ENCODE results near the gene ASPDH.

The ASPDH gene

GRCh38 chr19:50510121-50510670, 3.5 kb downstream of the ASPDH start:
- no peak overlapping the region for H3K9ac ChIP-seq (ENCODE audit: low read depth, low read length)
- peak overlapping the region; percentile 62 for H3K4me3 ChIP-seq (ENCODE audit: low read depth, low read length)
- no peaks in the 10 kb centered on the region for H3K9me3 ChIP-seq (ENCODE audit: control insufficient read depth, insufficient read depth, low read length)
- H3K4me1 ChIP-seq (ENCODE audit: control insufficient read depth, insufficient read depth, low read length): no peaks in the 10 kb centered on the region
- H3K27me3 ChIP-seq (ENCODE audit: control insufficient read depth, insufficient read depth, low read length): peaks cover 8% of the 10 kb centered on the region
- no peaks in the 10 kb centered on the region for H3K36me3 ChIP-seq (ENCODE audit: control insufficient read depth, insufficient read depth, low read length)

DNA sequence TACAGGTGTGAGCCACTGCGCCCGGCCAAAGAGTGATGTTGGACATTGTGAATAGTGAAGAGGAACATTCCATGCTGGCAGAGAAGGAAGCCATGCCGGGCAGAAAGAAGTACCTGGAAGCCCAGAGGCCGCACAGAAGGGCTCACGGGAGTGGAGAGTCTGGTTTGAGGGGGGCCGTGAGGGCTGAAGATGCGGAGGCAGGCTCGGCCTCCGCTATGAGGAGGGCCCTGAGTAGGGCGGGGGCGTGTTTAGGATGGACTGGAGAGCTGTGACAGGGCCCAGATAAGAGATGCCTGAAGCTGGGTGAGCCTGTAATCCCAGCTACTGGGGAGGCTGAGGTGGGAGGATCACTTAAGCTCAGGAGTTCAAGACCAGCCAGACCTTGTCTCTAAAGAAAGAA, 4.3 kb downstream of the ASPDH start:
- Histone ChIP-seq H3K4me1 (ENCODE audit: control insufficient read depth, insufficient read depth, low read length) (no peaks in the 10 kb centered on the region), H3K27me3 (ENCODE audit: control insufficient read depth, insufficient read depth, low read length) (peaks cover 8% of the 10 kb centered on the region), H3K9ac (ENCODE audit: low read depth, low read length) (no peak overlapping the region)

GRCh38 chr19:50508843-50509190, 4.9 kb downstream of the ASPDH start:
- Histone ChIP-seq H3K9me3 (ENCODE audit: control insufficient read depth, insufficient read depth, low read length) (no peaks in the 10 kb centered on the region), H3K9ac (ENCODE audit: low read depth, low read length) (no peak overlapping the region), H3K36me3 (ENCODE audit: control insufficient read depth, insufficient read depth, low read length) (no peaks in the 10 kb centered on the region), H3K27me3 (ENCODE audit: control insufficient read depth, insufficient read depth, low read length) (peaks cover 8% of the 10 kb centered on the region), H3K4me1 (ENCODE audit: control insufficient read depth, insufficient read depth, low read length) (no peaks in the 10 kb centered on the region), H3K4me3 (ENCODE audit: low read depth, low read length) (no peak overlapping the region)

More for the DNA sequence above, 4.3 kb downstream of the ASPDH start:
- Histone ChIP-seq H3K9me3 (ENCODE audit: control insufficient read depth, insufficient read depth, low read length) (no peaks in the 10 kb centered on the region), H3K4me3 (ENCODE audit: low read depth, low read length) (no peak overlapping the region), H3K36me3 (ENCODE audit: control insufficient read depth, insufficient read depth, low read length) (no peaks in the 10 kb centered on the region)

- H3K36me3 ChIP-seq (ENCODE audit: control insufficient read depth, insufficient read depth, low read length): no peaks in the 10 kb centered on the region
- H3K4me1 ChIP-seq (ENCODE audit: control insufficient read depth, insufficient read depth, low read length): no peaks in the 10 kb centered on the region
- no peak overlapping the region for H3K9ac ChIP-seq (ENCODE audit: low read depth, low read length)
- no peaks in the 10 kb centered on the region for H3K9me3 ChIP-seq (ENCODE audit: control insufficient read depth, insufficient read depth, low read length)
- H3K27me3 ChIP-seq (ENCODE audit: control insufficient read depth, insufficient read depth, low read length): peaks cover 8% of the 10 kb centered on the region
- no peak overlapping the region for H3K4me3 ChIP-seq (ENCODE audit: low read depth, low read length)
These were observed 6.3 kb downstream of the ASPDH start for GRCh38 chr19:50507376-50507775.

- Histone ChIP-seq H3K36me3 (ENCODE audit: control insufficient read depth, insufficient read depth, low read length) (no peaks in the 10 kb centered on the region), H3K27me3 (ENCODE audit: control insufficient read depth, insufficient read depth, low read length) (peaks cover 8% of the 10 kb centered on the region), H3K9me3 (ENCODE audit: control insufficient read depth, insufficient read depth, low read length) (no peaks in the 10 kb centered on the region), H3K4me1 (ENCODE audit: control insufficient read depth, insufficient read depth, low read length) (no peaks in the 10 kb centered on the region), H3K4me3 (ENCODE audit: low read depth, low read length) (no peak overlapping the region), H3K9ac (ENCODE audit: low read depth, low read length) (no peak overlapping the region)
These were observed 7.0 kb downstream of the ASPDH start for GRCh38 chr19:50506700-50507099.

DNA sequence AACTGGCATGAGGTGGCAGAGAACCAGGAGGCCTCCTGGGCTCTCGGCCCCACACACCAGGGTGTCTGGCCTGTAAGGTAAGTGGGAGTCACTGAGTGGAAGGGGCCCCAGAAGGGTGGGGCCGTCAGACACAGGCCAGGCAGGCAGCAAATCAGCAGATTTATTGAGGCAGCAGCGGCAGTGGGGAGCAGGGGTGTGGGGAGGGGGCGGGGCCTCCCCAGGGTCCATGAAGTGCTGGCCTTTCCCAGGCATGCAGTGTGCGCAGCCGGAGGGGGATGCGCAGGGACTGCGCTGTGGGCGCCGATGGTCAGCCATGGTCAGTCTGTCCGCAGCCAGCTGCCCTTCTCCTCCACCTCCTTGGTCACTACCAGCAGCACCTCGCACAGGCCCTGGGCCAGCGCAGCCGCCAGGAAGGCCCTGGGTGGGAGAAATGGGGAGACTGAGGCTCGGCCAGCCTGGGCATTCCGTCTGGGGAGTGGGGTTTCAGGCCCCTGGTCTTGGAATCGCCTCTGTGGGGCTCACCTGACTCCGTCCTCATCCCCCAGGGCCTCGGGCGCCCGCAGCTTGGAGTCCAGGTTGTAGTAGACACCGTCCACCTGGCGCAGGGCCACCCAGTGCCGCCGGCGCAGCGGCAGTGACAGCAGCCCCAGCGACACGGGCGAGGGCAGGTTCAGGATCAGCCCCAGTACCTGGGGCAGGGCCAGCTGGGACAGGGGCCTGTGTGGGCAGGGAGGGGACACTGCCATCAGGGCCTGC, 7.7 kb downstream of the ASPDH start:
- Histone ChIP-seq H3K9me3 (ENCODE audit: control insufficient read depth, insufficient read depth, low read length) (no peaks in the 10 kb centered on the region), H3K4me1 (ENCODE audit: control insufficient read depth, insufficient read depth, low read length) (peaks cover 2% of the 10 kb centered on the region), H3K36me3 (ENCODE audit: control insufficient read depth, insufficient read depth, low read length) (no peaks in the 10 kb centered on the region), H3K9ac (ENCODE audit: low read depth, low read length) (no peak overlapping the region), H3K4me3 (ENCODE audit: low read depth, low read length) (no peak overlapping the region), H3K27me3 (ENCODE audit: control insufficient read depth, insufficient read depth, low read length) (peaks cover 12% of the 10 kb centered on the region)

- H3K27me3 ChIP-seq (ENCODE audit: control insufficient read depth, insufficient read depth, low read length): peaks cover 39% of the 10 kb centered on the region
- H3K4me1 ChIP-seq (ENCODE audit: control insufficient read depth, insufficient read depth, low read length): peaks cover 4% of the 10 kb centered on the region
- no peaks in the 10 kb centered on the region for H3K9me3 ChIP-seq (ENCODE audit: control insufficient read depth, insufficient read depth, low read length)
- H3K4me3 ChIP-seq (ENCODE audit: low read depth, low read length): no peak overlapping the region
- H3K9ac ChIP-seq (ENCODE audit: low read depth, low read length): no peak overlapping the region
- no peaks in the 10 kb centered on the region for H3K36me3 ChIP-seq (ENCODE audit: control insufficient read depth, insufficient read depth, low read length)
These were observed 11.9 kb downstream of the ASPDH start for GRCh38 chr19:50501568-50502475.

DNA sequence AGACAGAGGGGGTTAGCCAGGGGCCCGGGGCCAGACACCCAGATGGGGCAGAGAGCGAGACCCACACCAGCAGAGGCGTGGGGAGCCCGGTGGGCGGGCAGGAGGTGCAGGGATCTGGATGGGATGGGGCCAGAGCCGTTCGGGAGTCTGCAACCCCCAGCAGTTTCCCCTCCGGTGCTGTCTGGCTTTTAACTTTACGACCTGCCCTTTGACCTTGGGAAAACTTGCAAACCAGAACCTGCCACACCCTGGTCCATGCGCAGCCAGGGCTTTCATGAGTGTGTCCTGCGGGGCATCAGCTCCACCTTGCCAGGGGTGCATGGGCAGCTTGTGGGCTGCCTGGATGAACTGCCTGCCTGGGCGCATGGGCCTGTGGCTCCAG, 12.5 kb downstream of the ASPDH start:
- Histone ChIP-seq H3K4me3 (ENCODE audit: low read depth, low read length) (no peak overlapping the region), H3K27me3 (ENCODE audit: control insufficient read depth, insufficient read depth, low read length) (peaks cover 44% of the 10 kb centered on the region), H3K4me1 (ENCODE audit: control insufficient read depth, insufficient read depth, low read length) (peaks cover 4% of the 10 kb centered on the region), H3K36me3 (ENCODE audit: control insufficient read depth, insufficient read depth, low read length) (no peaks in the 10 kb centered on the region), H3K9ac (ENCODE audit: low read depth, low read length) (no peak overlapping the region), H3K9me3 (ENCODE audit: control insufficient read depth, insufficient read depth, low read length) (no peaks in the 10 kb centered on the region)

DNA sequence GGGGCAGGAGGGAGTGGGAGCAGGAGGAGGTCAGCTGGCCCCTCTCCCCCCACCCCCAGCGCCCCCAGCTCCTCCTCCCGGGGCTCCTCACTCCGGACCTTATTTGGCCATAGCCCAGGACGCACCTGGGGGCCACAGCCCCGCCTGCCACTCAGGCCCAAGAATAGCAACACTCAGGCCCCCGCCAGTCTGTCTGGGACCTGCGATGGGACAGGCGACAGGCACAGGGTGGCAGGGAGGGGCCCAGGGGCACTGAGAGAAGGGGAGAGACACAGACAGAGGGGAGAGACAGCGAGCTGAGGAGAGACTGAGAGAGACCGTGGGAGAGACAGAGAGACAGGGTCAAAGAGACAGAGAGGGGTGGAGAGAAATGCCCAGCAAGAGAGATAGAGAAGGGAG, 13.0 kb downstream of the ASPDH start:
- H3K4me1 ChIP-seq (ENCODE audit: control insufficient read depth, insufficient read depth, low read length): peaks cover 4% of the 10 kb centered on the region
- H3K9ac ChIP-seq (ENCODE audit: low read depth, low read length): no peak overlapping the region
- no peaks in the 10 kb centered on the region for H3K9me3 ChIP-seq (ENCODE audit: control insufficient read depth, insufficient read depth, low read length)
- H3K27me3 ChIP-seq (ENCODE audit: control insufficient read depth, insufficient read depth, low read length): peaks cover 47% of the 10 kb centered on the region
- no peak overlapping the region for H3K4me3 ChIP-seq (ENCODE audit: low read depth, low read length)
- H3K36me3 ChIP-seq (ENCODE audit: control insufficient read depth, insufficient read depth, low read length): no peaks in the 10 kb centered on the region

- no peaks in the 10 kb centered on the region for H3K9me3 ChIP-seq (ENCODE audit: control insufficient read depth, insufficient read depth, low read length)
- no peak overlapping the region for H3K9ac ChIP-seq (ENCODE audit: low read depth, low read length)
- H3K36me3 ChIP-seq (ENCODE audit: control insufficient read depth, insufficient read depth, low read length): no peaks in the 10 kb centered on the region
- H3K4me3 ChIP-seq (ENCODE audit: low read depth, low read length): peak overlapping the region; percentile 35
- peaks cover 50% of the 10 kb centered on the region for H3K27me3 ChIP-seq (ENCODE audit: control insufficient read depth, insufficient read depth, low read length)
- peaks cover 4% of the 10 kb centered on the region for H3K4me1 ChIP-seq (ENCODE audit: control insufficient read depth, insufficient read depth, low read length)
These were observed 13.5 kb downstream of the ASPDH start for GRCh38 chr19:50500060-50500752.

GRCh38 chr19:50498219-50499056, 15.3 kb downstream of the ASPDH start:
- H3K4me1 ChIP-seq (ENCODE audit: control insufficient read depth, insufficient read depth, low read length): peaks cover 4% of the 10 kb centered on the region
- no peaks in the 10 kb centered on the region for H3K9me3 ChIP-seq (ENCODE audit: control insufficient read depth, insufficient read depth, low read length)
- H3K36me3 ChIP-seq (ENCODE audit: control insufficient read depth, insufficient read depth, low read length): no peaks in the 10 kb centered on the region
- H3K4me3 ChIP-seq (ENCODE audit: low read depth, low read length): no peak overlapping the region
- H3K27me3 ChIP-seq (ENCODE audit: control insufficient read depth, insufficient read depth, low read length): peaks cover 65% of the 10 kb centered on the region
- no peak overlapping the region for H3K9ac ChIP-seq (ENCODE audit: low read depth, low read length)

Data from iPS-15b (cell line).